Measurements from ENCODE around the gene LRCH1. TPM values are rescaled to one million over a fixed set of nuclear protein-coding genes. Genes with fewer than 3 reads are reported as not detected.

Gene LRCH1
- total and polyA plus RNA-seq, 8 donors: 2.0 to 10.5 (median 3.8) TPM

- intact Hi-C loops (cut with DNase I): no loop called here
- no peaks in the 10 kb centered on the region for H3K27me3 ChIP-seq
- TF ChIP-seq CTCF (IDR thresholded peaks at IDR 0.05): no peak
- H3K4me3 ChIP-seq: no peak overlapping the region
- ATAC-seq: no peak
- H3K27ac ChIP-seq: no peak overlapping the region
- H3K4me1 ChIP-seq: no peaks in the 10 kb centered on the region
- no peak for DNase-seq
- H3K36me3 ChIP-seq: peaks cover 0 to 17% (median 4%) of the 10 kb centered on the region in 3 donors
- FAIRE-seq: no peak
- H3K9me3 ChIP-seq: no peaks in the 10 kb centered on the region
Observed at GRCh38 chr13:46771693-46772092, 218.7 kb downstream of the LRCH1 start.

GRCh38 chr13:46773541-46773940 is 220.6 kb downstream of the LRCH1 start:
- no peak for DNase-seq
- H3K27me3 ChIP-seq: no peaks in the 10 kb centered on the region
- no peak overlapping the region for H3K4me3 ChIP-seq
- 57 to 66% methylated on average over 2 of the region's 2 CpGs for WGBS, 2 donors
- H3K4me1 ChIP-seq: no peaks in the 10 kb centered on the region
- H3K9me3 ChIP-seq: no peaks in the 10 kb centered on the region
- intact Hi-C loops (cut with DNase I): no loop called here
- H3K27ac ChIP-seq: no peak overlapping the region
- TF ChIP-seq CTCF (IDR thresholded peaks at IDR 0.05): no peak
- ATAC-seq: no peak
- H3K36me3 ChIP-seq: peaks cover 0 to 34% (median 4%) of the 10 kb centered on the region in 3 donors
- FAIRE-seq: no peak

- DNase-seq (no peak), FAIRE-seq (no peak), ATAC-seq (no peak)
- Histone ChIP-seq H3K9me3 (no peaks in the 10 kb centered on the region), H3K4me3 (no peak overlapping the region), H3K27ac (no peak overlapping the region), H3K4me1 (no peaks in the 10 kb centered on the region), H3K36me3 (peaks cover 0 to 52% (median 8%) of the 10 kb centered on the region in 3 donors), H3K27me3 (no peaks in the 10 kb centered on the region)
- no peak for TF ChIP-seq CTCF (IDR thresholded peaks at IDR 0.05)
- intact Hi-C loops (cut with DNase I): no loop called here
- 84 to 86% methylated on average over 8 of the region's 8 CpGs for WGBS, 2 donors
Observed at GRCh38 chr13:46775385-46776107, 222.6 kb downstream of the LRCH1 start.

GRCh38 chr13:46778095-46778494 is 225.1 kb downstream of the LRCH1 start:
- Histone ChIP-seq H3K27me3 (no peaks in the 10 kb centered on the region), H3K4me3 (no peak overlapping the region), H3K9me3 (no peaks in the 10 kb centered on the region), H3K36me3 (peaks cover 0 to 49% (median 7%) of the 10 kb centered on the region in 3 donors), H3K4me1 (no peaks in the 10 kb centered on the region), H3K27ac (no peak overlapping the region)
- WGBS, 2 donors: 67 to 81% methylated on average over 3 of the region's 3 CpGs
- intact Hi-C loops (cut with DNase I): no loop called here
- TF ChIP-seq CTCF (IDR thresholded peaks at IDR 0.05): no peak
- no peak for FAIRE-seq
- ATAC-seq: no peak
- DNase-seq: no peak

GRCh38 chr13:46778890-46779289 is 225.9 kb downstream of the LRCH1 start:
- ATAC-seq: no peak
- TF ChIP-seq CTCF (IDR thresholded peaks at IDR 0.05): no peak
- DNase-seq: no peak
- intact Hi-C loops (cut with DNase I): no loop called here
- Histone ChIP-seq H3K27ac (no peak overlapping the region), H3K9me3 (no peaks in the 10 kb centered on the region), H3K27me3 (no peaks in the 10 kb centered on the region), H3K4me1 (no peaks in the 10 kb centered on the region), H3K4me3 (no peak overlapping the region), H3K36me3 (peaks cover 0 to 53% (median 4%) of the 10 kb centered on the region in 3 donors)
- WGBS, 2 donors: 82 to 94% methylated on average over 2 of the region's 2 CpGs
- no peak for FAIRE-seq

All from pancreas (tissue), 10 donors.